GM21528 (cell line): ENCODE measurements around the gene TSEN34.
A peak's percentile ranks its signal among the peaks of the same experiment; 100 is the strongest.
"Not testable (repeated sequence)": the region's sequence is repeated elsewhere in the genome, so short reads cannot be mapped to it uniquely, and the experiment has no call there.

Experiments
- ATAC-seq: cut with Tn5 transposase; IDR thresholded peaks from one replicate; pipeline ENCODE4 v1.9.1; 2021; ENCODE audit warnings: mild to moderate bottlenecking, moderate library complexity; ENCODE audit not compliant: unreplicated experiment, low FRiP score

TSEN34 gene

DNA sequence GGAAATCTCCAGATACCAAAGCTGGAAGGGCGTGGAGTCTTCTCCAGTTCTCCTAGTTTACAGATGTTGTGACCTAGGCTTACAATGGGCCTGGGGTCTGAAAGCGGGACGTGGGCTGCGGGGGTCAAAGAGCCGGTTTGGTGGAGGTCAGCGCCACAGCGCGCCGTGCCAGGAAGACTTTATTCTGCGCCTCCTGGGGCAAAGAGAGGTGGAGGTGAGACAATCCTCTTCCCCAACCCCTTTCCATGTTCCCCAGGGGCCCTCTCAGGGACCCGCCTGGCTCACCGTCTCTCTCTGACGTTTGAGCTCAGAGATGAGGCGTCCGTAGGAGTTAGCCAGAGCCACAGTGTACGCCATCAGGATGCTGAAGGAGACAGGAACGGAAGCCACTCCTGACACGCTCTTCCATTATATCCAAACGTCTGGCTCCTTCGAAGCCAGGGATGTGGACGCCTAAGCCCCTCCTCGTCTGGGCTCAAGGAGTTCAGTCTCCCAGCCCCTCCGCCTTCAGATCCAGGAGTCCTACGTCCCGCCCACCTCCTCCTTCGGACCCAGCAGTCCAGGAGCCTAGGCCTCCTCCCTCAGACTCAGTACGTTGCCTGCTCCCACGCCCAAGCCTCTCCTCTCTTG, 30.8 kb upstream of the TSEN34 start:
- ATAC-seq, result peak; percentile 11

DNA sequence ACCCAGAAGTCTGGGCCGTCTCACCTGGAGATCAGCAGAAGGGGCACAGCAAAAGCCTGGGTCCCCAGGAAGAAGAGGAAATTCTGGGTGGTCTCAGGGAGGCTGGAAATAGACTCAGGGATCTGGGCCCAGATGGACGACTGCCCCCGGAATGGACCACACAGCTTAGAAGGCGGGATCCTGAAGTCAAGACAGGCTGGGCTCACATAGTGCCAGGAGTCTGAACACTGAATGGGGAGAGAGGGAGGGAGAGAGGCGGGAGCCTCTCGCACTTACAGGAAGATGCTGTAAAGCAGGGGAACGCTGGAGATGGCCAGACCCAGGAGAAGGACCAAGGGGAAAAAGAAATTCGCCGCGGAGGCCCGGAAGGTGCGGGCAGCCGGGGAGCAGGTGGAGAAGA, 30.3 kb upstream of the TSEN34 start:
- ATAC-seq, result no peak

DNA sequence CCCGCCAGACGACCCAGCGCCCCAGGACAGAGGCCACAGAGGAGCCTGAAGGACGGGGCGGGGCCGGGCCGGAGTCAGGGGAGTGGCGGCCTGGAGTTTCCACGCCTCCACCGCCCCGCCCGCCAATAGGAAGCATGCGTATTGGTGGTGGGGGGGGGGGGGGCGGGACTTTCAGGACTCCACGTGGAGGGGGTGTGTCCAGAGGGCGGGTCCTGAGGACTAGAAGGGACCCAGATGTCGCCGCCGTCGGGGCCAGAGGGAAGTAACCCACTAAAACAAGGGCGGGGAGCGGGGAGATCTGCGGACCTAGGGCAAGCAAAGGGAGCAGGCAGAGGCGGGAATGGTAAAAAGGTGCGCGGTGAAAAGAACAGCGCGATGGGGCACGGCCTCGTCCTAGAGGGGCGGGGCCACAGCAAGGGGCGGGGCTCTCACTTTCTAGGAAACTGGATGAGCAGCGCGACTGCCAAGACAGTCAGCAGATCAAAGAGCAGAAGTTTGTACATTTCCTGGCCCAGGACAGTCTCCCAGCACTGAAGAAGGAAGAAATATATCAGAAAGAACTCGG, 28.8 kb upstream of the TSEN34 start:
- ATAC-seq, result no peak

DNA sequence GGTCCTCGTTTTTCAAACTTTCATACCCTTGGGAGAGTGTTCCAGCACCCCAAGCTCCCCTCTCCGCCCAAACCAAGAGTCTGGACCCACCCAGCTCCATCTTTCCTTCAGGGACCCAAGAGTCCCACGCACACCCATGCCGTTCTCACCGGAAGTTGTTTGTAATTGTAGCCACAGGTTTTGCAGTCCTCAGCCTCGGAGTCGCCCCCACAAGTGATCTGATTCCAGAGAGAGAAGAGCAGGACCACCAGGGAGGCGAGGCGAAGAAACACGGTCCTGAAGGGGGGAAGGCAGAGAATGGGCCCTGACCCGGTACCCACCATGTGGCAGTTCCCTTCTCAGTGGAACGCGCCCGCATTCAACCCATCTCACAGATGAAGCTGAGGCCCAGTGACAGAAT, 28.2 kb upstream of the TSEN34 start:
- ATAC-seq, result no peak

DNA sequence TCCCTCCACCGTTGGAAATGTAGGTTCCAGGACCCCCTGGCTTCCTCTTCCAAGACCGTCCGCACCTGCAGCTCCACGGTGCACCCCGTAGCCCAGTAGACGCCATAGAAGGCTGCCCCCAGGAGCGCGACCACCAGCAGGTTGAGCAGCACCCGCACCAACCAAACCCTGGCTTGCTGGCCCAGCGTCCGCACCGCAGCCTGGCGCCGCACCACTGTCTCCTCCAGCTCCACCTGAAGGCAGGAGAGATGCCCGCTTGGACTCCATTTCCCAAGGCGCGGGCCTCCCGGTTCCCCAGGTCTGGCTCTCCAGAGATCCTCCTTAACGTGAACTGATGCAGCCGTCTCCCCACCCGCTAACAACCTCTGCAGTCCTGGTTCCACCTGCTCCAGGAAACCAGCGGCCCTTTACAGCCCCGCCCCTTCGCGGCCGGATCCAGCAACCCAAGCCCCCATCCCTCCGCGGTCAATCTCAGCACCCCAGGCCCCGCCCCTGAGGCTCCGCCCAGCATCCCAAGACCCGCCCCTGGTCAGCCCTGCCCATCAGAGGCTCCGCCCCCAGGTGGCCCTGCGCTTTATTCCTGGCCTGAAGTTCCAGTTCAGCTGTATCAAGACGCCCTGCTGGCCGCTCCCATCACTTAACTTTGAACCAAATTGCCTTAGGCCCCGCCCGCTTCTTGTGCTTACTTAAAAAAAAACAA, 26.6 kb upstream of the TSEN34 start:
- no peak for ATAC-seq

DNA sequence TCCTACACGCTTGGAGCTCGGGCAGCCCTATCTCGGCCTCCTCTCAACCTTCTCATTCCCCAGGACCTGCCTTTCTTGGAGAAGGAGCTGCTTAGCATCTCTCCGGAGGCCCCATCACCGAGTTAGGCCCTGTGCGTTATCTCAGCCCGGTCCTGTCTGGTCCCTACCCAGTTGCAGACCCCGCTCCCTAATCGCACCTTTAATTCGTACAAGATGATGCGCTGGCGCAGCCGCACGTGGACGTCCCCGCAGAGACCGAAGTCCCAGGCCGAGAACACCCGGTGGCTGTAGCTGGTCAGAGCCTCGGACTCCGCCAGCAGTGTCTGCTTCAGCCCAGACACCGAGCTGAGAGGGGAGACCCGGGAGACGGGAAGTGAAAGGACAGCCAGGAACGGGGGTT, 25.9 kb upstream of the TSEN34 start:
- ATAC-seq, result no peak

DNA sequence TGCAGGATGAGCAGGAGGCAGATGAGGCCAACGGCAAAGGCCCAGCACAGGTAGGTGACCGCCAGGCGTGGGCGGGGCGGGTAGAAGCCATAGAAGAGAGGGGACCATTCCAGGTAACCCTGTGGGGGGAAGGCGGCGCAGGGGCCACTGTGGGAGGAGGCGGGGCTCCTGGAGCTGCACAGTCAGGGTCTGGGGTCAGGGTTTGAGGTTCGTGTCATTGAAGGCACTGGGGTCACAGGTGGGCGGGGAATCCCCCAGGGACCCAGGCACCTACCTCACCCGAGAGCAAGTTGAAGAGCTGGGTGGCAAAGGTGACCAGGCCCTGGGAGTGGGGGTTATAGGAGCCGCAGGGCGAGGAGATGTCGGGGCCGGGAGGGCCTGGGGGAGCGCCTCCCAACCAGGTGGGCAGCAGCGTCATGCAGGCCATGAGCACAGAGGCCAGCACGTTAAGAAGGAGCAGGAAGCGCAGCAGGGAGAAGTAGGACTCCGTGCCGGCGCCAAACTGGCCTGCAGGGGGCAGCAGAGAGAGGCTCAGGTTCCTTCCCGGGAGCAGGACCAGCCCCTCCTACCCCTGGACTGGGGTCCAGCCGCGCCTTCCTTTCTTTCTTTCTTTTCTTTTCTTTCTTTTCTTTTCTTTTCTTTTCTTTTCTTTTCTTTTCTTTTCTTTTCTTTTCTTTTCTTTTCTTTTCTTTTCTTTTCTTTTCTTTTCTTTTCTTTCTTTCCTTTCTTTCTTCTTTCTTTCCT, 22.8 kb upstream of the TSEN34 start:
- no peak for ATAC-seq

DNA sequence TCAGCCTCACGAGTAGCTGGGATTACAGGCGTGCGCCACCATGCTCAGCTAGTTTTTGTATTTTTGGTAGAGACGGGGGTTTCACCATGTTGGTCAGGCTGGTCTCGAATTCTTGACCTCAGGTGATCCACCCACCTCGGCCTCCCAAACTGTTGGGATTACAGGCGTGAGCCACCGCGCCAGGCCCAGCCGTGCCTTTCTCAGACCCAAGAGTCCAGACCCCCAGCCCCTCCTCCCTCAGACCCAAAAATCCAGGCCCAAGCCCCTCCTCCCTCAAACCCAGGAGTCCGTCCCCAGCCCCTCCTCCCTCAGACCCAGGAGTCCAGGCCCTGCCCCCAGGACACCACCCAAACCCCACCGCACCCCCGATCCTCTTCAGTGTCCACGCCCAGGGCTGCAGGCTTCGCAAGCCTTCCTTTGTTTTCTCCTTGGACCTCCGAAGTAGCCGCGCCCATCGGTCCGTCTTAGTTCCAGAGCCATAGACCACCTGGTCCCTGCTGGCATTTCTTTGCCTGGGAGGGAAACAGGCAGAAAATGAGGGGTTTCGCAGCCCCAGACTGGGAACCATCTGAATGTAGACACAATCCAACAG, 21.9 kb upstream of the TSEN34 start:
- ATAC-seq, result no peak

DNA sequence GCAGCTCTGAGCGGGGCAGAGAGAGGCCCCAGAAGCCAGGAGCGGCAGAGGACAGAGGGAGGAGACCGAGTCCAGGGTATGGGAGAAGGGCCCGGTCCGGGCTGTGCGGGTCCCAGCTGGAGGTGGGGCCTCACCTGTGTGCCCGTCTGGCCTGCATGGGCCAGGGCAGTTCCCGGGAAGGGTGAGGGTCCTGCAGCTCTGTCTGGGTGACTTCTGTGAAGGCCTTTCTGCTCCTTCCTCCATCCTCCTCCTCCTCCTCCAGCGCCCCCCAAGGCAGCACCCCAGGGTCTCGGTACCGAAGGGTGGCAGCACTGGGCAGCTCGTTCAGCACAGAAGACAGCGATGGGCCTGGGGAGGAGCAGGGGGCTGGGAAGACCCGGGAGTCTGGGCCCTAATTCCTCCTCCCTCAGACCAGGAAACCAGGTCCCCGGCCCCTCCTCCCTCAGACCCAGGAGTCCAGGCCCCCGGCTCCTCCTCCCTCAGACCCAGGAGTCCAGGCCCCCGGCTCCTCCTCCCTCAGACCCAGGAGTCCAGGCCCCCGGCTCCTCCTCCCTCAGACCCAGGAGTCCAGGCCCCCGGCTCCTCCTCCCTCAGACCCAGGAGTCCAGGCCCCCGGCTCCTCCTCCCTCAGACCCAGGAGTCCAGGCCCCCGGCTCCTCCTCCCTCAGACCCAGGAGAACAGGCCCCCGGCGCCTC, 19.2 kb upstream of the TSEN34 start:
- ATAC-seq, result not testable (repeated sequence)

DNA sequence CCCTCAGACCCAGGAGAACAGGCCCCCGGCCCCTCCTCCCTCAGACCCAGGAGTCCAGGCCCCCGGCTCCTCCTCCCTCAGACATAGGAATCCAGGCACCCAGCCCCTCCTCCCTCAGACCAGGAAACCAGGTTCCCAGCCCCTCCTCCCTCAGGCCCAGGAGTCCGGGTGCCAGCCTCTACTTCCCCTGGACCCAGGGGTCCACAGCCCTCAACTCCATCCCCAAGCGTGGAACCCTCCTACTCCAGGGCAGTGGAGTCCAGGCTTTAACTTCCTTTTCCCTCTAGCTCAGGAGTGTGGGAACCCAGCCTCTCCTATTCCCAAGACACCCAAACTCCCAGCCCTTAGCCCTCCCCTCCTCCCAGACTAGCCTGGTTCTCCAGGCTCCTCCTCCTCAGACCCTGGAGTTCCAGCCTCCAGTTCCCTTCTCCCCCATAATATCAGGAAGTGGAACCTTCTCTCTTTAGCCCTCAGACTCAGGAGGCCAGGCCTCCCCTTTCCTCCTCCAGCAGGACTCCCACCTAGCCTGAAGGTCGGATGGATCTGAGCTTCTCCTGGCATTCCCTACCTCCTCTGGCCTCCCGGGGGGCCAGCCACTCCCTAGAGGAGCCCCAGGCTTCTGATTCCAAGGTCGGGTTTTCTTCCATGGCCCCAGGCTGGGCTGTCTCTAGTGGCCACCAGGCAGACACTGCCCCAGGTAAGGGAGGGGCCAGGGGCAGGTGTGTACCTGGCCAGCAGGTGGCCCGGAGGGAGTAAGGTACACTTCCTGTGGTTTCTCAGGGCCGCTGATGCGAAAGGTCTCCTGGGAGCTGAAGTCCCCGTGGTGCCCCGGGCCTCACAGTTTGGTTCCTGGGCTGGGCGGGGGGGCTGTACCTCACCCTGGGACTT, 18.4 kb upstream of the TSEN34 start, which contains the start of gene TMC4:
Gene TMC4 (minus strand): TSS at position 690 of the 888 bp plus-strand sequence. CDS start 43 bp downstream, at position 647.
- ATAC-seq, result no peak

DNA sequence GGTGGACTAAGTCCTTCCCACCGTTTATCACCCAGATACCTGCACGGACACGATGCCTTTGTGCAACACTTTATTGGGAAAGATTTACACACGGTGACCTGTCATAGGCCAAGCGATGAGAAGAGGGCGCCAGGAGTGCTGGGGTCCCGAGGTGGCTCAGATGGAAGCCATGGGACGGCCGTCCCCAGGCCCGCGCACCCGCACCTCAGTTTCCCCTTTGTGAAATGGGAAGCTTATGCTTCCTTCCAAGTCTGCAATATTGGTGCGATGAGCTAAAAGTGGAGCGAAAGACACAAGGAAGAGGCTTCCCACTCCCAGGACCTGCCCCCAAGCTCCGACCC, 17.8 kb upstream of the TSEN34 start:
- no peak for ATAC-seq

DNA sequence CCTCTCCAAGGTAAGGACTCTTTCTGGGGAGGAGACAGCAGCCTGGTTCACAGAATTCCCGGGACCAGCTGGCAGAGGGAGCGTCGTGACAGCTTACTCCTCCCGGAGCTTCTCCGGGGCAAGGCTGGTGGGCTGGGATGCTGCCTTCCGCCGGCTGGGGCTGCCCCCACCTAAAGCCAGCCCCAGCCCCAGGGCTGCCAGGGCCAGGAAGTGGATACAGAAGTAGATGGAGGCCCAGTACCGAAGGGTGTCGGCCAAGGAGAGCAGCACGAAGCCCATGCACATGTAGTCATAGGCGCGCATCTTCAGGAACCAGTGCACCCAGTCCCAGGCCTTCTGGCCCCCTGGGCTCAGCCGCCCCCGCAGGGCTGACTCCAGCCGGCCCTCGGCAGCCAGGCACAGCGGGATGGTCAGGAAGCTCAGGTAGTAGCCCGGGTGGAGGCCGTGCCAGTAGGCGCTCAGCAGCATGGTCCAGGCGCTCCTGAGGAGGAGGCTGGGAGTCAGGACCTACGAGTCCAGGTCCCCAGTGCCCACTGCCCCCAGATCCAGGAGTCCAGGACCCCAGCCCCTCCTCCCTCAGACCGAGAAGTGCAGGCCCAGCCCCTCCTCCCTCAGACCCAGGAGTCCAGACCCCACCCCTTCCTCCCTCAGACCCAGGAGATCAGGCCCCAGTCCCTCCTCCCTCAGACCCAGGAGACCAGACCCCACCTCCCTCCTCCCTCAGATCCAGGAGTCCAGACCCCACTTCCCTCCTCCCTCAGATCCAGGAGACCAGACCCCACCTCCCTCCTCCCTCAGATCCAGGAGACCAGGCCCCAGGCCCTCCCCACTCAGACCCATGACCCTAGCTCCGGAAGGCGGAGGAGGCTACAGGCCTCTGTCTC, 16.9 kb upstream of the TSEN34 start:
- no peak for ATAC-seq

DNA sequence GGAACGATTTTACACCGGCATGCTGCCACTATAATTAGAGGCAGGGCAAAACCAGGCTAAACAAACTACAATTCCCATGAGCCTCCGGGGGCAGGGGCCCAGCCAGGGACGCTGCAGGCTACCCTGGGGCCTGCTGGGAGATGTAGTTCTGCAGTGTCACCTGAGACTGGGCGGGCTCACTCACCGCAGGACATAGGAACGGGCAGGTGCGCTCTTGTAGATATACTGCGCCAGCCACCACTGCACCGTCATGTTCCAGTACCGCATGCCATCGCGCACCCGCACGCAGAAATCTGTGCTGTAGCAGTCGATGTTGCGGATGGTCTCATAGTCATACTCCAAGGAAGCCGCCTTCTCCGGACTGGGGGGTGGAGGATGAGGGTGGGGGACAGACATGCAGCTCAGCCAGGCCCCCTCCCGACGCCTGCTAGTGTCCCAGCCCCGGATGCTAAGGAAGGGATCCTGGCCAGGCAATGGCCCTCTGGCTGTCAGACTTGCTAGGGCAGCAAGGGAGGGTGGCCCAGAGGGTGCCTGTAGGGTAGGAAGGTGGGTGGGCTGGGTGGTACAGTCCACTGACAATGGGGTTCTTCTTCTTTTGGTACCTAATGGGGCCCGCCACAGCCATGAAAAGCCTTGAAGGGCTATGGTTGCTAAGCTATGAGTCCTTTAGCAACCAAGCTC, 12.4 kb upstream of the TSEN34 start:
- ATAC-seq, result no peak

DNA sequence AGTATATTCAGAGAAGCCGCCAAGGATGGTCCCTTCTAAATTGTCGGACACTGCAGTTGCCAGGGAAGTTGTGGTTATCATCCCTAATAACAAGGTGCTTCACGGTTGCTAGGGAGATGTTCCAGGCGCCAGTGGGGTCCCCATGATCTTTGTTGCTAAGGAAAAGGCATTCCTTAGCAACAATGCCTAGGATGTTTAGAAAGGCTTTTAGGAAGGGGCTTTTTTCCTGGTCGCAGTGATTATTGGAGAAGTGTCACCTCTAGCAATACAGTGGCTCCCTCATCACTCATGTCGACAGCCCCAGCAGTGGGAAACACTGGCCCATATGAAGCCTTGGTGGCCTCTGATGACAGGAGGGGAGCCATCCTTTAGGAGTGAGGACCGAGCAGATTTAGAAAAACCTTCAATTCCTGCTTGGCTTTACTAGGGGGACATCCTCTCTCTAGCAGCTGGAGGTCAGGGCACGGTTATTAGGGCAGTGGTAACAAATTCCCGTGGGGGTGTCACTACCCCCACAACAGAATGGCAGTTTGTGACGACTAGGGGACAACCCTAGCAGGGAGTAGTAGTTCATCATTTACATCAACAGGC, 11.8 kb upstream of the TSEN34 start:
- ATAC-seq, result no peak

DNA sequence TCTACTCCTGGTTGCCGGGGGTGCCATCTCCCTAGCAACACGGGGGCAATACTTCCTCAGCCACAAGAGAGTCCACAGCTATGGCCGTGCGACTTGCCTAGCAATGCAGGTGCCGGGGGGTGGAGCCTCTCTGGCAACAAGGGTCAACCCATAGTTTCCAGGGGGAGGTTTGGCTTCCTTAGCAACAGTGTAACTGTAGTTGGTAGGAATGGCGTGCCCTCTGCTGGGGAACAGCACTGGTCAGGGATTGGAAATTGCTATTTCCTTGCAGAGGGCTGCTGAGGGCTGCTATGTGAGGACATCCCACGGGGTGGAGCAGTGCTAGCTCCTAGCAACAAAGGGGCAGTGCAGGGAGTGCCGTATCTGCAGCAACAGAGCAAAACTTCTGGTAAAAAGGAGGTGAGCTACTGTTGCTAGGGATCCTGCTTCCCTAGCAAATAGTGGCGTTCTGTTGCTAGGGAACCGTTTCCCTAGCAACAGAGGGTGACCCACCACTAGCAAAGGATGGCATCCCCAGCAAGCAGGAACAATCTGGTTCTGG, 11.1 kb upstream of the TSEN34 start:
- no peak for ATAC-seq

DNA sequence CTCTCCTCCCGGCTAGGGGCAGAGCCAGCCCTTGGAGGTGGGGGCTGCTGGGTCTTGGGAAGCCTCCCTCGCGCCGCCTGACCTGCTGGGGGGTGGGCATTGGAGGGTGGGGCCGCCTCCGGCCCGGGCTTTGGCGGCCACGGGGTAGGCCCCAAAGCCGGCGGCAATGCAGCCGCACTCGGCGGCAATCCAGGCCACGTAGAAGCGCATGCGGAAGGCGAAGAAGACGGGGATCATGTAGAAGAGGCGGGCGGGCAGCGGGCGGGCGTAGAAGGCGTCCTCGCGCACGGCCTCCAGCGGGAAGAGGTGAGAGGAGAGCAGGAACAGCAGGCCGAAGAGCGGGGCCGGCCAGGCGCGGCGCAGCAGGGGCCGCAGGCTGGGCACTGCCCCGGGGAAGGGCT, 10.4 kb upstream of the TSEN34 start:
- ATAC-seq, result no peak

DNA sequence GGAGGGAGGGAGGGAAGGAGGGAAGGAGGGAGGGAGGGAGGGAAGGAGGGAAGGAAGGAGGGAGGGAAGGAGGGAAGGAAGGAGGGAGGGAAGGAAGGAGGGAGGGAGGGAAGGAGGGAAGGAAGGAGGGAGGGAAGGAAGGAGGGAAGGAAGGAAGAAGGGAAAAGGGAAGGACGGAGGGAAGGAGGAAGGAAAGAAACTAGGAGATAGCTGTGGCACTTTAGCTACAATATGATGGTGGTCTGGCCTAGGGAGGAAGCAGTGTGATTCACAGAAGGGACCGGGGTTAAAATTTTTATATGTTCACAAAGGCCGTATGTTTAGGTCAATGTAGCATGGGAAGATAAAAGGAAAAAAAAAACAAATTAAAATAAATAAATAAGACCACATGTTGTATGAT, 9.2 kb upstream of the TSEN34 start:
- ATAC-seq, result not testable (repeated sequence)
